Measurements from ENCODE around the gene RAB25. TPM values are rescaled to one million over a fixed set of nuclear protein-coding genes. Genes with fewer than 3 reads are reported as not detected.

The RAB25 gene
- total RNA-seq, 1 experiment from 2014 or later: 141 TPM

DNA sequence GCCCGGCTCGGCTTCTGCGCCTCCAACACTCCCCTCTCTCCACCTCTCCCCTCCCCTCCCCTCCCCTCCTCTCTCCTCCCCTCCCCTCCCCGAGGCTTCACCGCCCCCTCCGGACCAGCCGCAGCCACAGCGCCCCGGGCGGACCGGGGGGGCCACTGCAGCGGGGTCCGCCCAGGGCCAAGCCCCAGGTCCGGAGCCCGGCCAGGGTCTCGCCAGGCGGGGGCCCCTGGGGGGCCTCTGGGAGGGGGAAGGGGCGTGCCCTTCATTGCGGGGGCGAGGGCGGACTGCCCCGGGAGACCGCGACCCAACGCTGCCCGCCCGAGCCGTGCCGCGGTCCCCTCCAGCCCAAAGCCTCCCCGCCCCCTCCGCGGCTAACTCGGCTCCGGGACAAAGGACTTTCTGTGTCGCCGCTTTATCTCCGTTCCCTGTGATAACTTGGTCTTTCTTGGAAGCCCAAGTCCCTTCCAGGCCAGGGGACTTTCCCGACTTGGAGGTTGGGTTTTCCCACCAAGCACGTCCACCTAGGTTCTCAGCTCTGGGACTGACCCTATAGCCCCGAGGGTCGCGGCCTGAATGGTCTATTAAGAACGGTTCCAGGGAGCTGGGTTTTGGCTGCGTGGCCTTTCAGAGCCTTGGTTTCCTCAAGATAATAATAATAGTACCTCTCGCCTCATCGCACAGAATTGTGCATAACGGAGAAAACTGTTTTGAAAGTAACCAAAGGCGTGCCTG, 7.0 kb upstream of the RAB25 start, which contains the start of gene UBQLN4:
Gene UBQLN4 (minus strand): TSS at position 31 of the 732 bp plus-strand sequence. CDS start 97 bp downstream, outside the sequence.
- Mint-ChIP-seq H3K27me3 (ENCODE audit: insufficient read depth, unreplicated experiment) (no peaks in the 10 kb centered on the region), H3K9me3 (ENCODE audit: unreplicated experiment) (no peaks in the 10 kb centered on the region), H3K4me3 (ENCODE audit: unreplicated experiment) (peak within 1 kb of the TSS; percentile 98), H3K4me1 (ENCODE audit: low read depth, unreplicated experiment) (no peaks in the 10 kb centered on the region), H3K36me3 (ENCODE audit: insufficient read depth, unreplicated experiment) (peaks cover 44% of the 10 kb centered on the region), H3K27ac (ENCODE audit: unreplicated experiment) (peak within 1 kb of the TSS; percentile 91)
- intact Hi-C loops (cut with micrococcal nuclease; ENCODE audit: unreplicated experiment): loop anchor here (1.0 to 2.0 kb wide), 4 partner anchors 33 to 119 kb away; partner anchors contain the start of gene KHDC4
- DNase-seq: peak; percentile 89 to 92
- H3K4me3 ChIP-seq (ENCODE audit: low read depth, low read length): peak within 1 kb of the TSS; percentile 96
- H3K36me3 ChIP-seq (ENCODE audit: control insufficient read depth, insufficient read depth, low read length): no peaks in the 10 kb centered on the region; the same call in 1 of the 2 replicates
- no peaks in the 10 kb centered on the region for H3K9me3 ChIP-seq
- TF ChIP-seq CTCF (IDR thresholded peaks at IDR 0.05; ENCODE audit: insufficient read depth in 1 of 2, low read depth in 1 of 2, low read length in 1 of 2, severe bottlenecking in 1 of 2, unreplicated experiment in 1 of 2): peak; percentile 51 to 74
- ChIA-PET CTCF (interaction anchor here (0.6 to 1.4 kb wide), 5 partner anchors 11 to 431 kb away, joined by 3 to 4 read pairs (median 3); no protein-coding TSS in a partner anchor), POLR2A (interaction anchor here (0.6 to 1.0 kb wide), 2 partner anchors 13 to 159 kb away, joined by 3 to 4 read pairs; partner anchors contain the start of gene PMF1)
- peaks cover 14% of the 10 kb centered on the region for H3K4me1 ChIP-seq
- TSS peak; percentile 39 for BruUV-seq (replicated peaks)
- no peaks in the 10 kb centered on the region for H3K27me3 ChIP-seq (replicated peaks; ENCODE audit: control insufficient read depth, insufficient read depth, low read length)

- no TSS peak for BruUV-seq (replicated peaks)
- Histone ChIP-seq H3K36me3 (ENCODE audit: control insufficient read depth, insufficient read depth, low read length) (no peaks in the 10 kb centered on the region; the same call in 1 of the 2 replicates), H3K27me3 (replicated peaks; ENCODE audit: control insufficient read depth, insufficient read depth, low read length) (no peaks in the 10 kb centered on the region), H3K9me3 (no peaks in the 10 kb centered on the region), H3K4me3 (ENCODE audit: low read depth, low read length) (peak within 1 kb of the TSS; percentile 86), H3K4me1 (peaks cover 14% of the 10 kb centered on the region)
- peak in 1 of 2 experiments; percentile 5 for TF ChIP-seq CTCF (IDR thresholded peaks at IDR 0.05; ENCODE audit: insufficient read depth in 1 of 2, low read depth in 1 of 2, low read length in 1 of 2, severe bottlenecking in 1 of 2, unreplicated experiment in 1 of 2)
- CTCF ChIA-PET: no interaction called here
- Mint-ChIP-seq H3K9me3 (ENCODE audit: unreplicated experiment) (no peaks in the 10 kb centered on the region), H3K36me3 (ENCODE audit: insufficient read depth, unreplicated experiment) (peaks cover 36% of the 10 kb centered on the region), H3K4me3 (ENCODE audit: unreplicated experiment) (peak within 1 kb of the TSS; percentile 98), H3K27me3 (ENCODE audit: insufficient read depth, unreplicated experiment) (no peaks in the 10 kb centered on the region), H3K4me1 (ENCODE audit: low read depth, unreplicated experiment) (no peaks in the 10 kb centered on the region), H3K27ac (ENCODE audit: unreplicated experiment) (peak within 1 kb of the TSS; percentile 91)
- POLR2A ChIA-PET: interaction anchor here (0.6 kb wide), 1 partner anchor 158 kb away, joined by 4 read pairs; the partner anchor contains the start of gene PMF1
- peak; percentile 98 for DNase-seq
- intact Hi-C loops (cut with micrococcal nuclease; ENCODE audit: unreplicated experiment): loop anchor here (1.0 to 2.0 kb wide), 3 partner anchors 32 to 120 kb away; partner anchors contain the start of gene KHDC4
These were observed 6.3 kb upstream of the RAB25 start, which contains the start of gene LAMTOR2 for GRCh38 chr1:156054500-156055280. LAMTOR2 (plus strand) TSS chr1:156054782; CDS start chr1:156054890, 108 bp downstream.

Data from Caco-2 (cell line).